GM19240 (cell line): ENCODE results near the gene ELP5.

Experiments used
- DNase-seq: peaks from one replicate; pipeline ENCODE4 v3.0.0; 2011; ENCODE audit warnings: low spot score; ENCODE audit not compliant: insufficient read length

The ELP5 gene

DNA sequence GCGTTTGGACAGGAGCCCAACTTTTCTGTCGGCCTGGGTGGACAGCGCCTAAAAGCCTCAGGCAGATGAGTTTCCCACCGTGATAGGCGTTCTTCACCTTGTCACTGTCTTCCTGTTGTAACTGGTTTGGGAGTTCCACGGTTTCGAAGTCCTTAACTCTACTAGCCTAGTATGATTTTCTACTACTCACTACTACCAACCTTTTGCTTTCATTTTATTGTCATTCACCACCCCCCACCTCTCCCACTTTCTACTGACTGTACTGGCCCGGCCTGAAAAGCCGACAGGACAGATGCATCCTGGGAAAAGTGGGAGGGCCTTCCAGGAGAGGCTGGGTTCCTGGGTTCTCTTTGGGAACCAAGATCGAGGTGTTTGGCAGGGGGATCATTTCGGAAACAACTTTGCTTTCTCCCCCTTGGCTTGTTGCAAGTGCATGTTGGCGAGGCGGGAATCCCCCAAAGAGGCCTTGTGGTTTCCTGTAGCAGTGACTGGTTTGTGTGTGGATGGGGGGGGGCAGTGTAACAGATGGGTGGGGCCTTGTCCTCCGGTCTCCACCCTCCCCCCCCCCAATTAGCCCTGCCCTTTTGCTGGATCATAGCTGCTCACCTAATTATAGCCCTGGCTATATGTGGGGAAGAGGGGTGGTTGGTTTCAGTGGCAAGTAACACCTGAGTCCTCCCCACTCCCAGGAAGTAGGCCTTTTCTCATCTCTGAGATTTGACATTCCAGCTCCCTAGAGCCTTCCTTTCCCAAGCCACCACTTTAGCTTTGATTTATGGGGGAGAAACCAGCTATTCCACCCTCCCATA, 56.8 kb downstream of the ELP5 start:
- DNase-seq: peak; percentile 66
